Activated effector memory CD4-positive, alpha-beta T cell treated with Interleukin-2 at 50 U/mL for 16 hours (primary cell): ENCODE results near the gene TSPAN9.

Experiments used
- DNase-seq: peaks from one replicate; pipeline ENCODE4 v3.0.0-alpha.2; 2020

Gene TSPAN9

DNA sequence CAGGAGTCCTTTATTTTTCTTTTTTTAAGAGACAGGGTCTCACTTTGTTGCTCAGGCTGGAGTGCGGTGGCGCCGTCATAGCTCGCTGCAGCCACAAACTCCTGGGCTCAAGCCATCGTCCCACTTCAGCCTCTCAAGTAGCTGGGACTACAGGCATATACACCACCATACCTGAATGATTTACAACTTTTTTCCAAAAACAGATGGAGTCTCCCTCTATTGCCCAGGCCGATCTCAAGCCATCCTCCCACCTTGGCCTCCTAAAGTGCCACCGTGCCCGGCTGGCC is 205.1 kb downstream of the TSPAN9 start:
- no peak for DNase-seq

DNA sequence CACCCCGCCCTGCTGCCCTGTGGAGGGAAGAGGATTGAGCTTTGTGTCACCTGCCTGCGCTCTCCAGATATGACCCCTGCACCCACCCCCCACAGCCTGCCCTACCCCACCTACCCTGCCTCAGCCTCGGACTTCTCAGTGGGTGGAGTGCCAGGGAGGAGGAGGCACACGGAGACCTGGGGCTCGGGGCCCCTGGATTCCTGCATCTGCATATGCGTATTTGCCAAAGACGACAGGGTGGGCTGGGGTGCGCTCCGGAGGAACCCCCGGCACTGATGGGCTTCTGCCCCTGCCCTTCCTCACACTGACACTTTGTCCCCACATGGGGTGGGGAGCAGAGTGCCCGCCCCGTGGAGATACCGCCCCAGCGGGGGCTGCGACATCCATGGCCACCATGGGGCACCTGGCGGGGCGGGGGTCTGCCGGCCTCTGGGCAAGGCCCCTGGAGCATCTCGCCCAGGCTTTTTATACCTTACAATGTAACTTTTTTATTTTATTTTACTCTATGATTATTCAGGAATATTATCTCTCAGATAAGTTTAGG is 206.0 kb downstream of the TSPAN9 start:
- no peak for DNase-seq

DNA sequence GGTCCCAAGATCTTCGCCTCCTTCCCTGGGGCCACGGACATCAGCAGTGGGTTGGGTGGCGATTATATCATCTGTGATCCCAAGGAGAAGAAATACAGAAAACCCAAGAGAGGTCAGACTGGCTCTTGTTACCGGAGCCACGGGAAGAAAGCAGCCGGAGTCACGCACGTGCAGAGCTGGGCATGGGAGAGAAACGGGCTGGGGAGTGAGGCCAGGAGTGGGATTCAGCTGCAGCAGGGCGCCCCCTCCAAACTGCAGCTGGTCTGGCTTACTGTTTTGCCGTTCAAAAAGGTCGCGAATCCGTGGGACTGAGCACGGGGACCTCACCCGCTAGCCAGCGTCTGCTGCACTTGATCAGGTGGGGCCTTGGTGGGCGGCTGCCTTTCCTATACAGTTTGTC is 207.2 kb downstream of the TSPAN9 start:
- no peak for DNase-seq

DNA sequence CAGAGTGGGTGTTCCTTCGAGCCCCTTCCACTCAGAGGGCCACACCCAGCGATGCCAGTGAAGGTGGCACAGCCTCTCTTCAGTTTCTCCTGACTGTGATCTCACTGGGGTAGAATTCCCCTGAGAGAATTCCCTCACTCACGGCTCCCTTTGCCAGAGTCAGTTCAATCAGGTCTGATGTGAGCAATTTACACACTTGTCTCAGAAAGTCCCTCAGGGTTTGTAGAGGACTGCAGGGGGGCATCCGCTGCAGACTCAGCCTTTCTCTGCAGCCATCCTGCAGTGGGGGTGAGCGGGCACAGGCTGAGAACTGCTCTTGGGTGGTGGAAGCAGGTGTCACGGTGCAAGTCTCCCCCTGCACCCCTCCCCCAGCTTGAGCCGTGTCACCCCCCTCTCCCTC is 208.4 kb downstream of the TSPAN9 start:
- no peak for DNase-seq

DNA sequence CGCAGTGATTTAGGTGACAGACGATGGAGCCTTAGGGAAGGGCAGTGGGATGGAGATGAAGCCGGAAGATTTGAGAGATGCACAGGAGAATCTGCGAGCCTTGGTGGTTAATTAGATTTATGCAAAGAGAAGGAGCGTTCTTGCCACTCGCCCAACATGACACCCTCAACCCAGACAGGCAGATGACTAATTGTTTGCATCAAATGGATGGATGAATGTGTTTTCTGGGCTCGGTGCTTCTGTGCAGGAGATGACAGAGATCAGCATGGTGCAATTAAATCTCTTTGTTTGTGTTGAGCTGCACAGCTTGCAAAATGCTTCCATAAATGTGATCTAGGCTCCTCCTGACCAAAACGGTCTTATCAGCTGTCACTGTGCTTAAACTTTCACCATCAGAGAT is 211.5 kb downstream of the TSPAN9 start:
- DNase-seq = no peak

DNA sequence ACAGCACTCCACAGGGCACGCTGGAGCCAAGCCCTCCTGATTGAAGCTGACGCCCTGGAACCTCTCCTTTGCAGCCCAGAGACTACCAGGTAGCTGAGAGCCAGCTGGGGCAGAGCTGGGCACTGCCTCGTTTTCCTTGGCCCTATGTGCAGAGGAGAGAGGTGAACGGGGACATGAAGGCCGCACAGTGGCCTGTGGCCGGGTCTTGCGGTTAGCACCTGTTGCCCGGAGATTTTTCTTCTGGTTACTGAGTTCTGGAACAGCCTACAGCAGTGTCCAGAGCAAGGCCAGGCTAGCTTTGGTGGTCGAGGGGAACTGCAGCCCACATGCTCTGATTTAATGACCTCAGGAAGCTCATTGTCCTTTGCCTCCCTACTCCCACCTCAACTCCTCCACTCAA is 212.5 kb downstream of the TSPAN9 start:
- no peak for DNase-seq

DNA sequence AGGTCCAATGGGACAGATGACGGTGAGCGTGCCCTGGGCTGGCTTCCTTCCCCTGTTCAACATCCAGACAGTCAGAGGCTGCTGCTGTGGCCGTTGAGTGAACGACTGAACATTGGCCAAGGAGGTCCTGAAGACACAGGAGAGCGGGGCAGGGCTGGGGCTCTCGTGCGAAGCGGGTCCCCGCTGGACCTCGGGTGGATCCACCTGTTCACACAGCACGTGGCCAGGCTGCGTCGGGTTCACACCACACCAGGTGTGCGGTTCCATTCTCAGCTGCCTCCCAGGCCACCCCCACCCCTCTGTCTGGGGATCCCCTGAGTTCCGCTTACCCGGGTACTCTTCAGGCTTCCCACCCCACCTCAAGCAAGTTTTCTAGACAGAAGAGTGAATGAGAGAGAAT is 214.8 kb downstream of the TSPAN9 start:
- DNase-seq = no peak

DNA sequence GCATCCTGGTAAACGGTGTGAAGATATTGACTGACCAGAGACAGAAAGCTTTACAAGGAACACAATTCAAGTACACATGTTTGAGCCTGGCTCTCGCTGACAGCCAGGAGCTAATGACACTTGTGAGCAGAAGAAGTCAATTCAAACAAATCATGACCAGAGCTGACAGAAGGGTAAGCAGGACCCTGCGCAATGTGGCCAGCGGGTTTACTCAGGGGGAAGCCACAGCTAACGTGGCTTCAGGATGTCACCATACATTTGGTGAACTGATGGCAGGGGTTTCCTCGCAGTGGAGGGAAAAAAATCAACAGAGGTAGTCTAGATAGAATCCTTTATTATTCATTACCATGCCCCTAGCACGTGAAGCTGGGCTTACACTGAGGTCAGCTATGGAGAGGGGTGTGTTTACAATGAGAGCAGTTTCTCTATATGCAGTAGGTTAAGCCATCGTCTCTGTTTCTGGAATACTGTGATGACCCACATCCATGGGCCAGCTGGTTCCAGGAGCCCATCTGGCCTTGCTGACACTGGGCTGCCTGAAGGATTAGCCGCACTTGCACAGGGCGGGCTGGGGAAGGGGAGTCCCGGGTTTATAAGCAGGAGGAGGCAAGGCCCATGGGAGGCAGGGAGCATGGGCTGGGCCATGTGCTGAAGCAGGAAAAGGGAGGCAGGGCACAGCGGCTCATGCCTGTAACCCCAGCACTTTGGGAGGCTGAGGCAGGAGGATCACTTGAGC is 215.7 kb downstream of the TSPAN9 start:
- no peak for DNase-seq

DNA sequence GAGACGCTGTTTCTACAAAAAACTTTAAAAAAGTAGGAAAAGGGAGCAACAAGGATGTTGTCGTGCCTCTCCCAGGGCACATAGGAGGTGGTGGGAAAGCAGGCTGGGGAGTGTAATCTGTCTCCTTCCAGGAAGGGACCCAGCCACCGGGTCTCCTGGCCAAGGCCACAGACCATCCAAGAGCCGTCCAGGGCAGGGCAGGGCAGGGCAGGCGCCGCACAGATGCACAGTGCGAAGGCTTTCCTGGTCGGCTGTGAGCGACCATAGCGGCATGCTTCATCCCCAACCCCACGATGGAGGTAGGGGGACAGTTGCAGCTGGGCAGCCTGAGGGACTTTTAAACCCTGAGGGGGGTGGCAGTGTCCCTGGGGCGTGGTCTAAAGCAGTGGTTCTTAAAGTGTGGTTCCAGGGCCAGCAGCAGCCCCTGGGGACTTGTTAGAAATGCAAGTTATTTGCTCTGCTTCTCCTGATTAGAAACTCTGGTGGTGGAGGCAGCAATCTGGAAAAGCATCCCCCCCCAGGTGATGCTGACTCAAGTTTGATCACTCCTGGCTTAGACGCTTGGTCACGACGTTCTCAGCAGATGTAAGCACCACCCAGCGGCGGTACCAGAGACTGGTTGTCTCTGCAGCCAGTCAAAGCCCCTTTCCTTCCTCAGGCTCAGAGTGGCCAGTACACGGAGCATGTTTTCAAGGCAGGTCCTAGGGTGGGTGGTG is 216.4 kb downstream of the TSPAN9 start:
- DNase-seq = no peak

DNA sequence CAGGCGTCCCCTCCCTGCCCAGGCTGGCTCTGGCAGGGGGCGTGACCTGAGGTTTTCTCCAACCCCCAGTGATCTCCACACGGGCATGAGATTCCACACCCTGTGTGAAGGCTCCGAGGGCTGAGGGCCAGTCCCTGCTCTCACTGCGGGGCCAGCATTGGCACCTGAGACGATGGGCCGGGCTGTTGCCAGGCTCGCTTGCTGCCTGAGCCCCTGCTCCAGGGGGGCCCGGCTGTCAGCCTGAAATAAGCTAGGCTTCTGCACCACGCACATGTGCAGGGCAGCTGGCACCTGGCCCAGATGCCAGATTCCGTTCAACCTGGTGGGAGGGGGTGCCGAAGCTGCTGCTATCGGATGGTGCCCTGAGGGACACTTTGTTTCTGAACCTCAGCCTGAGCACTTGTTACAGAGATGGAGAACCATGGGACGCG is 217.3 kb downstream of the TSPAN9 start:
- DNase-seq = no peak

DNA sequence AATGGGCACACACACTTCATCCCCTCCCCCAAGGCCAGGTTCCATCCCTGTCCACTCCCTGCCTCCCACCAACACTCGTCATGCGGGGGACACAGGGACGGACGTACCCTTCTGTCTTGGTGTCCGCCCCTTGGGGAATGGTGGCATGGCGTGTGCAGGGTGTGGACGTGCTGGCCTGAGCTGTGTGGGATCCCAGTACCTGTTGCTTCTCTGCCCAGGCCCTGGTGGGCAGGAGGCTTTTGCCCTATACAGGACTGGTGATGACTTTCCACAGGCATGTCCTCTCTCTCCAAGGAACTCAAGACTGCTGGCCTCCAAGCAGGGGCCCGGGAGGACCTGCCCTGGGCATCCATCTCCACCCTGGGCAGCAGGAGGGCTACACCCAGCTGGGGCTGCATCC is 218.0 kb downstream of the TSPAN9 start:
- DNase-seq = no peak

DNA sequence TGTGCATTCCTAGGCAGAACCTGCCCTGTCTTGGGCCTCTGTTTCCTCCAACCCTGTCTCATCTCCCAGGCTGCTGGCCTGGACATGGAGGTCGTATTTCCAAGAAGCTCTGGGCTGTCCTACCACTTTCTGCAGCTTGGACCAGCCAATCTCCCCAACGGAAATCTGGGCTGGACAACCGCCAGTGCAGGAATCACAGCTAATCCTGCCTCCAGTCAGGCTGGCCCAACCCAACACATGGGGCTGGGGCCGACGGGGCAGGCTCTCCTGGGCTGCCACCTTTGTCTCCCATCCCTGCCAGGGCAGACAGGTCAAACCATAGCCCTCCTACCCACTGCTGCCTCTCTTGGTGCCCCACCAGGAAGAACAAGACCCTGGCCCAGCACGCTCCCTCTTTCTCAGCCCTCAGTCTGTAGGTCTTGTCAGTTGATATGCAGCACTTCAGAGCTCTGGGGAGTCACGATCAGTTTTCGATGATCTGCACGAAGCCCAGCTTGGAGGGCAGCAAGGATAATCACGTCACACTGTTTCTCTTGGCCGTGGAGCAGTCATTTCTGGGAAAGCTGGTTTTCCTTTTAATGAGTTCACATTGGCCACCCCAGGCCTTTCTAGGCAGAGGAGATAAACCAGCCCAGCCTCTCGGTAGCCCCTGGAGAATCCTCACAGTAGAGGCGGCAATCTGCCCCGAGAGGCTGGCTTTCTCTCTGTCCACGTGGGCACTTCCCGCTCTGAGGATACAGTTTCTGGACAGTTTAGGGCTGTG is 218.6 kb downstream of the TSPAN9 start:
- DNase-seq = no peak

DNA sequence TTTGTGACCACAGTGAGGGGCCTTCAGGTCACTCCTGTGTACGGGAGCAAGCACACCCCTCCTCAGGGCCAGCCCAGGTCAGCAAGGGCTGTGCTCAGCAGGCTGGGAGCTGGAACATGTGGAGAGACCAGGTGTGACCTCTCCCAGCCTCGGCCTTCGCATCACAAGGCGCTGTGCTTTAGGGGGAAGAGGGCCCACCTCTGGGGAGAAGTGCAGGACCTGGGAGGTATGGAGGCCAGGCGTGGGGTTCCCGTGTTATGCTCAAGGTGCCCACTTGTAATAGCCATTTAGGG is 219.2 kb downstream of the TSPAN9 start:
- DNase-seq = no peak

DNA sequence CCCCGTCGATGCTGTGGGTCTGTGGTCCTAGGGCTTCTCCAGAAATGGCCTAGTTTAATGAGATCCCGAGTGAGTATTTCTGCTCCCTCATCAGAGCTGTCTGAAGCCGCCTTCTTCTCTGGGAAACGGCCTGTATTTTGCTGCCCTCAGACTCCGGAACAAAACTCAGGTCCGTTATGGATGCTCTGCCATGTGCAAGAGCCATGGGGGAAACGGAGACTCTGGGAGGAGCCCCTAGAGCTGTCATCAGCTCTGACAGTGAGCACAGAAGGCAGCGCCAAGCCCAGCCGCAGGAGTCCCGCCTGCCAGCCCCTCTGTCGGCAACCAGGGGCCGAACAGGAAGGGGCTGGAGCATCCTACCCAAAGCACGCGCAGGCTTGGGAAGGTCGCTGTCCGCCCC is 221.4 kb downstream of the TSPAN9 start:
- no peak for DNase-seq

DNA sequence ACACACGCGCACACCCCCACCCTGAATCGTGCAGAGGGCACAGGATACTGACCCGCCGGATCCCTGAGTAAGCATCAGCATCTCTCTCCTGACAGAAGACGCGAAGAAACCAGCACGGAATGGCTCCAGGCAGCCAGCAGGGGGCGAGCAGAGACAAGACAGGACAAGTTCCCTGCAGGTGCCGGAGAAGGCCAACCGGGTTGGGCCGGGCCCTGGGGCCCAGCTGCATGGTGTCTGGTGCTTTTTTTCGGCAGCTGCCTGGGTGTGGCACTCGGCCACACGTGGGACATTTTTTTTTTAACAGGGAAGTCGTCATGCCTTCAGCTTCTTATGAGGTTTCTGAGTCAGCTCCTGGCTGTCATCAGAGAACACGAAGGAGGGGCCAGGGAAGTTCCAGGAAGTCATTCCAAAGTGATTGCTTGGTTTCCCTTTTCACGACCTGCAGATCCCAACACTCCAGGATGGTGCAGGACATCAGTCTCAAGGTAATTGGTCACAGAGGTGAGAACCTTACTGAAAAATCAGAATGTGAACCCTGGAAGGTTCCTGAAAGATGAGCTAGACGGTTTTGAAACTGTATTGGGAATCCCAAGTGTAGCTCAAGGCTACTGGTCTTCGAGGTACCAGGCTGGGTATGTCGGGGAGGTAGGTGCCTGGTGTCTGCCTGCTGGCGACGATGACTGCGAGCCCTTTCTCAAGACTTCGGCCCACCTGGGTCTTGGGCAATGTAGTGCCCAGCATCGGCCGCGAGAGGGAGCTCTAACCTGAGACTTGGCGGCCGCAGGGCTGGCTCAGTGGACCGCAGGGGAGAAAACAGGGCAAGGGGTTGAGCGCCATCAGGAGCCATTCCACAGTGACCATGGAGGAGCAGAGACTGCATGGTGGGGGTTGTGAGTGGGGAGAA is 223.0 kb downstream of the TSPAN9 start:
- DNase-seq = peak; percentile 67

DNA sequence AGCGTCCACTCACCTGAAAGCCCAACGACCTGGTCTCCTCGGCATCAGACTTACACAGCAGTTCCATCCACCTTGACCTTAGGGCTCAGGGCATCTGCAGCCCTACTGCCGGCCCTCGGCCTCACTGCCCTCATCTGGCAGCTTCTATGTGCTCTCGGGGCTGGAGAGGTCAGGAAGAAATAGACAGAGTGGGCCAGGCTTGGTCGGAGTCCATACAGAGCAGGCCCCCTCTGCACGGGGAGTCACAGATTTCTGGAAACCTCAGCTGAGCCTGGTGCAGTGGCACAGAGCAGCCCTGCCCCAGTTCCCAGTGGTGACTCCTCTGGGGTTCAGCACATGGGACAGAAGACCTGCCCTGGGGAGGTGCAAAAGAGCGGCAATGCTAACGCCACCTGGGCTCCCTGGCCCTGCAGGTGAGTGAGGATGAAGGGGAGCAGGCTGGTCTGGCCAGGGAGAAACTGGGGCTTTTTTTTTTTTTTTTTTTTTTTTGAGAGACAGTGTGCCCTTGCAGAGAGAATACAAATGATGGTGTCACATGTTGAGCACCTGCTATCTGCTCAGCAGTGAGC is 223.7 kb downstream of the TSPAN9 start:
- no peak for DNase-seq

DNA sequence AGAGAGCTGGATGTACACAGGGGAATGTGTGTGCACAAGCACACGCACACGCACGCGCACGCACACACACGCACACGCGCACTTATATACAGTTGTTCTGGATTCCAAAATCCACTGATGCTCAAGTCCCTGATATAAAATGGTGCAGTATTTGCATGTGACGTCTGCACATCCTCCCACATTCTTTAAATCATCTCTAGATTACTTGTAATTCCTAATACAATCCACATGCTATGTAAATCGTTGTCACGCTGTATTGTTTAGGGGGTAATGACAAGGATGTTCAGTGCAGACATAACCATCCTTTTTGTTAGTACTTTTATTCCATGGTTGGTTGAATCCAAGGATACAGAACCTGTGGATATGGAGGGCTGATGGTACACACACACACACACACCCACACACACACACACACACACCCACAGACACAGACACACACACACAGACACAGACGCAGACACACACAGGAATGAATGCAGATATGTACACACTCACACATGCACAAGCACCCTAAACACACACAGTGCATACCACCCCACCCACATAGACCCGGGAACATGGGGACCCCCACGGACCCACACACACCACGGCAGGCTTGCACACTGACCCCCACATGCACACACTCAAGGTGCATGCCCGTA is 225.3 kb downstream of the TSPAN9 start:
- no peak for DNase-seq

DNA sequence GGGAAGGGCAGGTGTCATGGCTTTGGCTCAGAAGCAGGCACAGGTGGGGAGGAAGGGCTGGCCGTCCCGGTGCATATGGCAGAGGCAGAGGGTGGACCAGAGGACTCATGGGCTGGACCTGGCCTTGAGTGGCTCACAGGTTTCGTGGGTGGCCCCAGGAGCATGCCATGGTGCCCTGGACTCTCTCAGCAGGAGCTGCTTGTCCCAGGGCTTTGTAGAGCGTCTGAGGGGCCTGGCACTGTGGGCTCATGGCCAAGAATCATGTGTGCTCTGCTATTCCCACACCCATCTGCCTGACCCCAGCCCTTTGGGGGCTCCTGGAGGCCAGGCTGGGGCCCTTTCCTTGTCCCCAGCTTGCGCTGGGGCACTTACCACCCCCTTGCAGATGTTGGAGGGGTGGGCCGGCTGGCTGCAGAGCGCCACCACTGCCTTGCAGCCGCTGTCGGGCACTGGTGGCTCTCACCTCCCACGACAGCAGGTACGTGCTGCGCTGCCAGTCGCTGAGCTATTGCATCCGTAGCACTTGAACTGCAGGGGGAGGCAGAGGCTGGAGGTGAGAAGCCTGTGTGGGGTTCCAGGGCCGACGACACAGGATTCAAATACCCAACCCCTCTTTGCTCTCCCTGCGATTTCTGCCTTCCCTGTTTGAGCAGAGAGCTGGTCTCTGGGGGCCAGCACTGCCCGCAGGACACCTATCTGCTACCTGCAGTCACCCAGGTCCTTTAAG is 226.4 kb downstream of the TSPAN9 start:
- no peak for DNase-seq

DNA sequence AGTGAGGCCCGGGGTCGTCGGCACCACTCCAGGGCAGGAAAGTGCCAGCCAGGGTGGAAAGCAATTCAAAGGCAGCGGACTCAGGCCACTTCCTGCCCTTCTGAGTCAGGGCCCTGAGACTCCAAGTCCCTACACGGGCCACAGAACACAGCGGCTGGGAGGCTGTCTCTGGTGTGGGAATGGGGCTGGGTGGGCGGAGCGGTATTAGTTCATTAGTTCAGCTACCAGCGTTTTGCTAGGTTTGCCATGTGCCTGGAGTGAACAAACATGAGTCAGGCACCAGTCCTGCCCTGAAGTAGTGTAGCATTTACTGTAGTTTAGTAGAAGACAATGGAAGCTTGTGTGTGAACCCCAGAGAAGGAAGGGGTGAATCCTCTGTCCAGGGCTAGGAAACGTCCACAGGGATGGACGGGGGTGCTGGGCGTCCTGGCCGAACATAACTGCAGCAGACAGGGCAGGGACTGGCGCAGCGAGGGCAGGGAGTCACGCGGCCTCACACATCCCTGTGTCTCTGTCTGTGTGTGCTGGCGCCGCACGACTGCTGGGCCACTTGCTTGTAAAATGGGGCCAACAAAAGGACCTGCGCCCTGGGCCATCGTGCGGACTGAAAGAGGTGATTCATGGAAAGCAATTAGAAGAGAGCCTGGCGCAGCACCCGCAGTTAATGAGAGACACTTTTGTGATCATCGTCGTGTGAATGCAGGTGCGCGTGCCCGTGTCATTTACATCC is 227.4 kb downstream of the TSPAN9 start:
- no peak for DNase-seq

DNA sequence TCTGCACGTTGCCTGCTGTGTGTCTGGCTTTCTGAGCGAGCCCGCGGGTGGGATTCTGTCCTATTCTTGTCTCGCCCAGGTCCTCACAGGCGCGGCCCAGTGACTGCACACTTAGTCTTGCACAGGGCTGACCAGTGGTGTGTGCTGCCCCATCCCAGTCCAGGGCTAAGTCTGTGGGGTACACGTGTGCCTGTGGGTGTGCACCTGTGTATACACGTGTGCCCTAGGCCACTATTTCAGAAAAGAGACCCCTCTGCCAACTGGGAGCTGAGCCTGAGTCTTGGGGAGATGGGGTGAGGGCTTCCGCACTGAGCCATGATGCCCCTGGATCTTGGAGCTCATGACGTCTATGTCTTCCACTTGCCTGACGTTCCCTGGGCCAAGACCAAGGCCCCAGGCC is 228.3 kb downstream of the TSPAN9 start:
- no peak for DNase-seq
